Measurements from ENCODE around the gene PSMD6. TPM values are rescaled to one million over a fixed set of nuclear protein-coding genes. Genes with fewer than 3 reads are reported as not detected.

PSMD6 gene
- total RNA-seq, 1 donor from 2014 or later, result 88.7 TPM

- Mint-ChIP-seq H3K9me3 (ENCODE audit: unreplicated experiment) (no peaks in the 10 kb centered on the region), H3K36me3 (ENCODE audit: low read depth, unreplicated experiment) (no peaks in the 10 kb centered on the region), H3K4me3 (ENCODE audit: unreplicated experiment) (no peak overlapping the region), H3K27ac (ENCODE audit: unreplicated experiment) (no peak overlapping the region), H3K27me3 (ENCODE audit: low read depth, unreplicated experiment) (peaks cover 2% of the 10 kb centered on the region), H3K4me1 (ENCODE audit: low read depth, unreplicated experiment) (peaks cover 12% of the 10 kb centered on the region)
- Histone ChIP-seq H4K20me1 (ENCODE audit: insufficient read depth, low read length) (peaks cover under 1% of the 10 kb centered on the region), H3K9ac (ENCODE audit: low read length) (no peak overlapping the region), H3K79me2 (ENCODE audit: insufficient read depth, low read length) (peaks cover 8% of the 10 kb centered on the region), H3K27ac (ENCODE audit: low read depth, low read length) (no peak overlapping the region), H3K4me1 (ENCODE audit: insufficient read depth, low read length) (peaks cover 10% of the 10 kb centered on the region), H2AFZ (ENCODE audit: low read depth, low read length) (no peak overlapping the region), H3K4me3 (ENCODE audit: insufficient read depth, low read depth, low read length) (no peak overlapping the region), H3K27me3 (ENCODE audit: insufficient read depth, low read length) (peaks cover 3% of the 10 kb centered on the region), H3K36me3 (ENCODE audit: insufficient read depth, low read length) (no peaks in the 10 kb centered on the region), H3K4me2 (ENCODE audit: low read length) (no peak overlapping the region), H3K9me3 (ENCODE audit: insufficient read depth, low read depth, low read length) (no peaks in the 10 kb centered on the region)
- TF ChIP-seq CTCF (IDR thresholded peaks at IDR 0.05; ENCODE audit: insufficient read depth, low read depth, low read length), result no peak
- TF ChIP-seq EZH2 (IDR thresholded peaks at IDR 0.05; ENCODE audit: insufficient read depth, low read length), result no peak
- FAIRE-seq (no peak), DNase-seq (ENCODE audit: low read depth) (no peak)
These were observed 4.4 kb upstream of the PSMD6 start for GRCh38 chr3:64027658-64028057.

- peaks cover 16% of the 10 kb centered on the region for H3K4me1 Mint-ChIP-seq (ENCODE audit: low read depth, unreplicated experiment)
- Histone ChIP-seq H3K9me3 (ENCODE audit: insufficient read depth, low read depth, low read length) (no peaks in the 10 kb centered on the region), H3K9ac (ENCODE audit: low read length) (no peak overlapping the region), H3K4me2 (ENCODE audit: low read length) (no peak overlapping the region), H4K20me1 (ENCODE audit: insufficient read depth, low read length) (peaks cover 6% of the 10 kb centered on the region), H3K36me3 (ENCODE audit: insufficient read depth, low read length) (no peaks in the 10 kb centered on the region), H3K27ac (ENCODE audit: low read depth, low read length) (no peak overlapping the region), H3K4me1 (ENCODE audit: insufficient read depth, low read length) (peaks cover 12% of the 10 kb centered on the region), H3K79me2 (ENCODE audit: insufficient read depth, low read length) (peaks cover 21% of the 10 kb centered on the region), H2AFZ (ENCODE audit: low read depth, low read length) (no peak overlapping the region), H3K4me3 (ENCODE audit: insufficient read depth, low read depth, low read length) (no peak overlapping the region), H3K27me3 (ENCODE audit: insufficient read depth, low read length) (peaks cover 3% of the 10 kb centered on the region)
- peaks cover 2% of the 10 kb centered on the region for H3K27me3 Mint-ChIP-seq (ENCODE audit: low read depth, unreplicated experiment)
- H3K27ac Mint-ChIP-seq (ENCODE audit: unreplicated experiment), result no peak overlapping the region
- no peak overlapping the region for H3K4me3 Mint-ChIP-seq (ENCODE audit: unreplicated experiment)
- TF ChIP-seq CTCF (IDR thresholded peaks at IDR 0.05; ENCODE audit: insufficient read depth, low read depth, low read length), result no peak
- FAIRE-seq (no peak), DNase-seq (ENCODE audit: low read depth) (no peak)
- H3K9me3 Mint-ChIP-seq (ENCODE audit: unreplicated experiment), result no peaks in the 10 kb centered on the region
- peaks cover 3% of the 10 kb centered on the region for H3K36me3 Mint-ChIP-seq (ENCODE audit: low read depth, unreplicated experiment)
These were observed 3.1 kb upstream of the PSMD6 start for GRCh38 chr3:64026346-64026745.

GRCh38 chr3:64023861-64024223 is 548 bp upstream of the PSMD6 start:
- Histone ChIP-seq H4K20me1 (ENCODE audit: insufficient read depth, low read length) (peaks cover 15% of the 10 kb centered on the region), H3K4me1 (ENCODE audit: insufficient read depth, low read length) (peaks cover 7% of the 10 kb centered on the region), H3K79me2 (ENCODE audit: insufficient read depth, low read length) (peaks cover 44% of the 10 kb centered on the region), H3K27me3 (ENCODE audit: insufficient read depth, low read length) (peaks cover under 1% of the 10 kb centered on the region), H3K9ac (ENCODE audit: low read length) (peak overlapping the region; percentile 98), H3K4me3 (ENCODE audit: insufficient read depth, low read depth, low read length) (no peak overlapping the region), H3K4me2 (ENCODE audit: low read length) (peak overlapping the region; percentile 96), H3K36me3 (ENCODE audit: insufficient read depth, low read length) (peaks cover 9% of the 10 kb centered on the region), H3K27ac (ENCODE audit: low read depth, low read length) (no peak overlapping the region), H3K9me3 (ENCODE audit: insufficient read depth, low read depth, low read length) (no peaks in the 10 kb centered on the region), H2AFZ (ENCODE audit: low read depth, low read length) (peak overlapping the region; percentile 42)
- Mint-ChIP-seq H3K27ac (ENCODE audit: unreplicated experiment) (peak overlapping the region; percentile 4), H3K27me3 (ENCODE audit: low read depth, unreplicated experiment) (peaks cover 2% of the 10 kb centered on the region), H3K4me1 (ENCODE audit: low read depth, unreplicated experiment) (peaks cover 14% of the 10 kb centered on the region), H3K36me3 (ENCODE audit: low read depth, unreplicated experiment) (peaks cover 3% of the 10 kb centered on the region), H3K9me3 (ENCODE audit: unreplicated experiment) (no peaks in the 10 kb centered on the region), H3K4me3 (ENCODE audit: unreplicated experiment) (peak overlapping the region; percentile 92)
- DNase-seq (ENCODE audit: low read depth), result no peak
- no peak for TF ChIP-seq CTCF (IDR thresholded peaks at IDR 0.05; ENCODE audit: insufficient read depth, low read depth, low read length)
- no peak for TF ChIP-seq EZH2 (IDR thresholded peaks at IDR 0.05; ENCODE audit: insufficient read depth, low read length)
- no peak for FAIRE-seq

Data from astrocyte (in vitro differentiated cells and primary cell).